Stimulated activated naive B cell treated with anti-CD40 and anti-IgM and Interleukin-4, amounts not matched to agents 10 μg/mL and 1 μg/mL and 100 μg/mL, for 72 hours (primary cell): ENCODE results near the gene EMSY.
A peak's percentile ranks its signal among the peaks of the same experiment; 100 is the strongest.
"Not testable (repeated sequence)": the region's sequence is repeated elsewhere in the genome, so short reads cannot be mapped to it uniquely, and the experiment has no call there.

ENCODE experiments used
- ATAC-seq, 2 donors: fragments of 150-1000 bp; cut with Tn5 transposase; replicated peaks; 2 replicates each; pipeline ENCODE4 v1.10.0; 2021; ENCODE audit warnings: moderate library complexity in 1 of 2
- DNase-seq: peaks from one replicate; pipeline ENCODE4 v3.0.0; 2021
- H3K27ac Mint-ChIP-seq: one replicate; pipeline ENCODE4 v1.8.0; 2022; ENCODE audit warnings: mild to moderate bottlenecking, mixed read lengths
- H3K27me3 Mint-ChIP-seq, 2 donors: one replicate each; pipeline ENCODE4 v1.8.0; 2022; ENCODE audit warnings: mixed read lengths in 2 of 2
- H3K36me3 Mint-ChIP-seq, 2 donors: one replicate each; pipeline ENCODE4 v1.8.0; 2022; ENCODE audit warnings: mixed read lengths in 2 of 2, mild to moderate bottlenecking in 1 of 2
- H3K4me1 Mint-ChIP-seq, 2 donors: one replicate each; pipeline ENCODE4 v1.8.0; 2022; ENCODE audit warnings: mixed read lengths in 2 of 2, mild to moderate bottlenecking in 1 of 2
- H3K4me3 Mint-ChIP-seq, 2 donors: one replicate each; pipeline ENCODE4 v1.8.0; 2022; ENCODE audit warnings: mild to moderate bottlenecking in 2 of 2, mixed read lengths in 2 of 2, moderate library complexity in 1 of 2
- H3K9me3 Mint-ChIP-seq, 2 donors: one replicate each; pipeline ENCODE4 v1.8.0; 2022; ENCODE audit warnings: mixed read lengths in 2 of 2, mild to moderate bottlenecking in 1 of 2

Gene EMSY

GRCh38 chr11:76559346-76559745 is 114.5 kb downstream of the EMSY start:
- Mint-ChIP-seq H3K4me3 (no peak overlapping the region), H3K27ac (no peak overlapping the region), H3K9me3 (peaks cover 0 to 2% of the 10 kb centered on the region in 2 donors), H3K4me1 (peaks cover 2 to 3% of the 10 kb centered on the region in 2 donors), H3K27me3 (peaks cover 6 to 12% of the 10 kb centered on the region in 2 donors), H3K36me3 (no peaks in the 10 kb centered on the region)
- ATAC-seq (no peak), DNase-seq (no peak)

GRCh38 chr11:76560219-76560618 is 115.4 kb downstream of the EMSY start:
- Mint-ChIP-seq H3K4me3 (no peak overlapping the region), H3K9me3 (peaks cover 0 to 2% of the 10 kb centered on the region in 2 donors), H3K36me3 (no peaks in the 10 kb centered on the region), H3K4me1 (peaks cover 6 to 11% of the 10 kb centered on the region in 2 donors), H3K27ac (no peak overlapping the region), H3K27me3 (peaks cover 6 to 12% of the 10 kb centered on the region in 2 donors)
- DNase-seq (no peak), ATAC-seq (no peak)

DNA sequence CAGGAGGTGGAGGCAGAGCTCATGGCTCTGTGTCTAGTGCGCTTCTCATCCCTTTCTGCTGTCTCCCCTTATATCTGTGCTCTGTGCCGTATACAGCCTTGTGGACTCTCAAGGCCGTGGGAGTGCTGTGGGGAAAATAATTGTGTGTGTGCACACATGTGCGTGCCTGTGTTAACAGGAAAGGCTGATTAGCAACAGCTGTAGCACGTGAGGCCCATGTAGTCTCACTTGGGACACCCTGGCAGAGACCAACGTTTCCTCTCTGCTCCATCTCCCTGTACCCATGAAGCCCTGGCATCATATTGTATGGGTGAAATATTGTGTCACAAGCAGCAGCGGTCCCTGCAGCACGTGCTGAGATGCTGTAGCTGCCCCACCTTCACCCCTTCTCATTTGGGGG is 116.4 kb downstream of the EMSY start:
- Mint-ChIP-seq H3K36me3 (no peaks in the 10 kb centered on the region), H3K9me3 (peaks cover 0 to 2% of the 10 kb centered on the region in 2 donors), H3K4me1 (peaks cover 6 to 11% of the 10 kb centered on the region in 2 donors), H3K27ac (no peak overlapping the region), H3K27me3 (peaks cover 6 to 12% of the 10 kb centered on the region in 2 donors), H3K4me3 (no peak overlapping the region)
- DNase-seq, result no peak
- no peak for ATAC-seq

- Mint-ChIP-seq H3K27me3 (peaks cover 6 to 12% of the 10 kb centered on the region in 2 donors), H3K9me3 (peaks cover 0 to 2% of the 10 kb centered on the region in 2 donors), H3K36me3 (no peaks in the 10 kb centered on the region), H3K27ac (no peak overlapping the region), H3K4me3 (no peak overlapping the region), H3K4me1 (peaks cover 7 to 11% of the 10 kb centered on the region in 2 donors)
- no peak for ATAC-seq
- no peak for DNase-seq
These were observed 117.7 kb downstream of the EMSY start for GRCh38 chr11:76562541-76562940.

DNA sequence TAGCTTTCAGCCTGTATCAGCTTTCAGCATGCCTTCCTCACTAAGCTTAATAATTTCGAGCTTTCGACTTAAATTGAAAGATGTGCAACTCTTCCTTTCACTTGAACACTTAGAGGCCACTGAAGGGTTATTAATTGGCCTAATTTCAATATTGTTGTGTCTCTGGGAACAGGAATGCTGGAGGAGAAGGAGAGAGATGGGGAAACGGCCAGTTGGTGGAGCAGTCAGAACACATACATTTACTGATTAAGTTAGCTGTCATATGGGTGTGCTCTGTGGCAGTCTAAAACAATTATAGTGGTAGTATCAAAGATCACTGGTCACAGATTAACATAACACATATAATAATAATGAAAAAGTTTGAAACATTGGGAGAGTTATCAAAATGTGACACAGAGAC is 119.5 kb downstream of the EMSY start:
- Mint-ChIP-seq H3K27me3 (peaks cover 6 to 12% of the 10 kb centered on the region in 2 donors), H3K27ac (no peak overlapping the region), H3K9me3 (no peaks in the 10 kb centered on the region), H3K4me1 (peaks cover 7 to 11% of the 10 kb centered on the region in 2 donors), H3K36me3 (no peaks in the 10 kb centered on the region), H3K4me3 (no peak overlapping the region)
- no peak for ATAC-seq
- no peak for DNase-seq

DNA sequence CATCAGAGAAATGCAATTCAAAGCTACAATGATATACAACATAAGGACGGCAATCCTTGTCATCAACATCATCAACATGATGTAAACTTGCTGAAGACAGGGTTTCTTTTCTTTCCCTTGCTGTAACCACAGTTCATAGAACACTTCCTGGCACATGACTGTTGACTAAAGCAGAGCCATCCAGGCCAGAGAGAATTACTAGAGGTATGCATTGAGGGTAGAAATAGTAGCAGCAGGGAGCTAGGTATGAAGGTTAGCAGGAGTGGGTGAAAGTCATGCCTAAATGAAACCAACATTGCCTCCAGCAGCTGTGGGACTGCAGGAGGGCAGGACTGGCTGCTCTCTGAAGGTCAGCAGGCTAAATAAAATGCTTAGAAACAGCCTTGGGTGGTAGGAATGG is 122.0 kb downstream of the EMSY start:
- peaks cover 7 to 11% of the 10 kb centered on the region in 2 donors for H3K4me1 Mint-ChIP-seq
- no peak overlapping the region for H3K27ac Mint-ChIP-seq
- DNase-seq (no peak), ATAC-seq (peak; percentile 44 to 51)
- peaks cover 6% of the 10 kb centered on the region in 2 donors for H3K27me3 Mint-ChIP-seq
- H3K4me3 Mint-ChIP-seq, result no peak overlapping the region
- no peaks in the 10 kb centered on the region for H3K36me3 Mint-ChIP-seq
- H3K9me3 Mint-ChIP-seq, result peaks cover 0 to 2% of the 10 kb centered on the region in 2 donors

DNA sequence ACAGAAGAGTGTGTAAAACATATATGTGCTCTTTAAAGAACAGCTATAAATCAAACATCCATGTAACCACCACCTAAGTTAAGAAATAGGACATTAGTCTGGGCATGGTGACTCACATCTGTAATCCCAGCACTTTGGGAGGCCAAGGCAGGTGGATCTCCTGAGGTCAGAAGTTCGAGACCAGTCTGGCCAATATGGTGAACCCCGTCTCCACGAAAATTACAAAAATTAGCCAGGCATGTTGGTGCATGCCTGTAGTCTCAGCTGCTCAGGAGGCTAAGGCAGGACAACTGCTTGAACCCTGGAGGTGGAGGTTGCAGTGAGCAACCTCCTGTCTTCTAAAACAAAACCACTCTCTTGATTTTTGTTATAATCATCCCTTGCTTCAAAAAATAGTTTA is 122.4 kb downstream of the EMSY start:
- Mint-ChIP-seq H3K27me3 (peaks cover 1% of the 10 kb centered on the region in 2 donors), H3K9me3 (peaks cover 0 to 2% of the 10 kb centered on the region in 2 donors), H3K27ac (no peak overlapping the region), H3K36me3 (no peaks in the 10 kb centered on the region), H3K4me1 (peaks cover 7 to 11% of the 10 kb centered on the region in 2 donors), H3K4me3 (no peak overlapping the region)
- ATAC-seq (no peak), DNase-seq (no peak)

DNA sequence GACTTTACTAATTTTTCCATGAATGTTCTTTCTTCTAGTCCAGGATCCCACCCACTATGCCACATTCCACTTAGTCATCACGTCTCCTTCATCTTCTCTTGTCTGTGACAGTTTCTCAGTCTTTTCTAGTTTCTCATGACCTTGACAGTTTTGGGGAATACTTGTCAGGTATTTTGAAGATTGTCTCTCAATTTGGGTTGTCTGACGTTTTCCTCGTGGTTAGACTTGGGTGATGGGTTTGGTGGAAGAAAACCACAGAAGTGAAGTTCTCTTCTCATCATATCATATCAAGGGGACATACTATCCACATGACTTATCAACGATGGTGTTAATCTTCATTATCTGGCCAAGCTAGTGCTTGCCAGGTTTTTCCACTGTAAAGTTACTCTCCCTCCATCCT is 123.3 kb downstream of the EMSY start:
- H3K4me3 Mint-ChIP-seq, result no peak overlapping the region
- no peaks in the 10 kb centered on the region for H3K36me3 Mint-ChIP-seq
- H3K4me1 Mint-ChIP-seq, result peaks cover 7 to 11% of the 10 kb centered on the region in 2 donors
- peaks cover 0 to 5% of the 10 kb centered on the region in 2 donors for H3K27me3 Mint-ChIP-seq
- DNase-seq, result no peak
- no peak overlapping the region for H3K27ac Mint-ChIP-seq
- H3K9me3 Mint-ChIP-seq, result peaks cover 0 to 2% of the 10 kb centered on the region in 2 donors
- ATAC-seq, result no peak

- Mint-ChIP-seq H3K36me3 (no peaks in the 10 kb centered on the region), H3K4me1 (peaks cover 7 to 14% of the 10 kb centered on the region in 2 donors), H3K27ac (no peak overlapping the region), H3K4me3 (no peak overlapping the region), H3K27me3 (peaks cover 2 to 10% of the 10 kb centered on the region in 2 donors), H3K9me3 (peaks cover 0 to 2% of the 10 kb centered on the region in 2 donors)
- DNase-seq (no peak), ATAC-seq (no peak)
These were observed 123.8 kb downstream of the EMSY start for GRCh38 chr11:76568621-76569020.

DNA sequence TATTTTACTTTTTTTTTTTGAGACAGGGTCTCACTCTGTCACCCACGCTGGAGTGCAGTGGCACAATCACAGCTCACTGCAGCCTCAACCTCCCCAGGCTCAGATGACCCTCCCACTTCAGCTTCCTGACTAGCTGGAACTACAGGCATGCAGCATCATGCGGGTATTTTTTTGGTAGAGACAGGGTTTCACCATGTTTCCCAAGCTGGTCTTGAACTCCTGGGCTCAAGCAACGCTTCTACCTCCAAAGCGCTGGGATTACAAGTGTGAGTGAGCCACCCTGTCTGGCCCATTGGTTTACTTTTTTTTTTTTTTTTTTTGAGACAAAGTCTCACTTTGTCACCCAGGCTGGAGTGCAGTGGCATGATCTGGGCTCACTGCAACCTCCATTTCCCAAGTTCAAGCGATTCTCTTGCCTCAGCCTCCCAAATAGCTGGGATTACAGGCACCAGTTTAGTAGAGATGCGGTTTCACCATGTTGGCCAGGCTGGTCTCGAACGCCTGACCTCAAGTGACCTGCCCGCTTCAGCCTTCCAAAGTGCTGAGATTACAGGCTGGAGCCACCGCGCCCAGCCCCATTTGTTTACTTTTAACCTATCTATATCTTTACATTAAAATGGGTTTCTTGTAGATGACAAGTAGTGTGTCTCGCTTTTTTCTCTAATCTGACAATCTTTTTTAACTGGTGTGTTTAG is 127.5 kb downstream of the EMSY start:
- H3K9me3 Mint-ChIP-seq, H3K4me3 Mint-ChIP-seq: not testable (repeated sequence)

DNA sequence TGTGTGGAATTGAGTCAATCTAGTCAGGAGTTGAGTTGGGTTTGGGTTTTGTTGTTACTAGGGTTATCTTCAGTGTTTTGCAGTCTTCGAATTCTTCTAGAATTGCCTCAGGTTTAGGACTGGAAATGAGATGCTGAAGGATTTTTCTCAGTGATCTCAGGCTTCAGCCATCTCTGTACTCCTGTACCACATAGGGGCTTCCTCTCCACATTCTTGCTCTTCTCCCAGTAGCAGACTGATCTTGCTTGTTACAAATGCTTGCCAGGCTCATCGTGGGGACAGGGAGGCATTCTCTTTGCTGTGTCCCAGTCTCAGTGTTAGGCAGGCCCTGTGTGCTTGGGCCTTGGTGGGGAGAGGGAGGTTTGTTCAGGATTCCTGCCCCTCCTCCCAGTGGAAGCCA is 129.6 kb downstream of the EMSY start:
- Mint-ChIP-seq H3K4me1 (peaks cover 6 to 24% of the 10 kb centered on the region in 2 donors), H3K4me3 (no peak overlapping the region), H3K27ac (no peak overlapping the region), H3K27me3 (peaks cover 21 to 37% of the 10 kb centered on the region in 2 donors), H3K9me3 (peaks cover 0 to 2% of the 10 kb centered on the region in 2 donors), H3K36me3 (no peaks in the 10 kb centered on the region)
- ATAC-seq (no peak), DNase-seq (no peak)

More for the DNA sequence above, 127.5 kb downstream of the EMSY start:
- H3K27ac Mint-ChIP-seq, H3K36me3 Mint-ChIP-seq, ATAC-seq, DNase-seq: not testable (repeated sequence)
- Mint-ChIP-seq H3K27me3 (peaks cover 14 to 29% of the 10 kb centered on the region in 2 donors), H3K4me1 (peaks cover 0 to 11% of the 10 kb centered on the region in 2 donors)

DNA sequence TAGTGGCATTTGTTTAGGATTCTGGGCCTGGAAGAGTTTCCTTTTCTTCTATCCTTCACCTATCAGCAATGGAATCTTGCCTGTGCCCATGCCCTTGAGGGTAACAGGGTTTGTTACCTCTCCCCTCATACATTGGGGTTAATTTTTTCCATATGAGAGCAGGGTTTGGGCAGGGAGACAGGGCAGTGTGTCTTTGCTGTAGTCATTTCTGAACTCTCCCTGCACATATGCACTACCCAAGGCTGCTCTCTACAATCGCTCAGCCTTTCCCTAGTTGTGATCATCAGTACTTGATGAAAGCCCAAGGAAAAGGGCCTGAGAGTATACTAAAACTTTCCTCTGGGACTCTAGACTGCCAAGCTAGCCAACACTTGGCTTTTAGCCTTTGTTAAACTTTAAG is 130.1 kb downstream of the EMSY start:
- Mint-ChIP-seq H3K27me3 (peaks cover 21 to 37% of the 10 kb centered on the region in 2 donors), H3K4me1 (peaks cover 8 to 29% of the 10 kb centered on the region in 2 donors), H3K36me3 (no peaks in the 10 kb centered on the region), H3K9me3 (peaks cover 0 to 2% of the 10 kb centered on the region in 2 donors), H3K27ac (no peak overlapping the region), H3K4me3 (no peak overlapping the region)
- ATAC-seq, result no peak
- no peak for DNase-seq

DNA sequence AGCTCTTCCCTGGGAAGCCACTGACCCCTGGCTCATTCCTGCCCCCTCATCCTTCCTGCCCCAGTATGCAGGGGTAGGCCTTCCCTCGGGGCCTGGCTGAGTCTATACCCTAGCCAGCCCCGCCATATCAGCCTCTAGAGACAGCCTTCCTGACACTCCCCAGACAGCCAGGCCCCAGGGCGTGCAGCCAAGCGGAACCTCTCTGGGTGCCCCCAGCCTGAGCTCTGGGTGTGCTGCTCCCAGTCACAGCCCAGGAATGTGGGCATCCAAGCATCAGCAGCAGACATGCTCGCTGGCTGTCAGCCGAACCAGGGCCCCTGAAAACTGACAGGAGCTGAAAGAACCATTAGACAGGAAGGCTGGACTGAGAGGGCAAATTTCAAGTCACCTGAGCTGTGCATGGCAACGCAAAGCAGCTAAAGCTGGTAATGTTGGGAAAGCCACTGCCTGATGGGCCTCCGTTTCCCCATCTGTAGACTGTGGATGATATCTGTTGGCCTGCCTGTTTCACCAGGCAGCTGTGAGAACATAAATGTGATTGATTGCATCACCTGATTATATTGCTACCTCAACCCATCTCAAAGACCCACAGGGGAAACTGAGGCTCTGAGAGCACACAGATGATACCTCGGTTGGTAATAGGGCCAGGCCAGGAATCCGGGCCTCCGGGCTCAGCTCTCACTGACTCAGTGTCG is 132.6 kb downstream of the EMSY start:
- Mint-ChIP-seq H3K27me3 (peaks cover 21 to 37% of the 10 kb centered on the region in 2 donors), H3K9me3 (no peaks in the 10 kb centered on the region), H3K4me1 (peaks cover 8 to 29% of the 10 kb centered on the region in 2 donors), H3K27ac (peak overlapping the region; percentile 33), H3K4me3 (no peak overlapping the region), H3K36me3 (no peaks in the 10 kb centered on the region)
- DNase-seq (no peak), ATAC-seq (no peak)

GRCh38 chr11:76577921-76578653 is 133.3 kb downstream of the EMSY start:
- Mint-ChIP-seq H3K27ac (peak overlapping the region; percentile 56), H3K36me3 (no peaks in the 10 kb centered on the region), H3K4me3 (no peak overlapping the region), H3K4me1 (peaks cover 8 to 29% of the 10 kb centered on the region in 2 donors), H3K27me3 (peaks cover 21 to 32% of the 10 kb centered on the region in 2 donors), H3K9me3 (no peaks in the 10 kb centered on the region)
- DNase-seq (no peak), ATAC-seq (no peak)
